ENCODE results near the gene VRTN. TPM values are rescaled to one million over a fixed set of nuclear protein-coding genes. Genes with fewer than 3 reads are reported as not detected.

VRTN gene
- total and polyA plus RNA-seq, 2 of the 13 experiments (the other 11 are each of a cell fraction or from before 2014, with no cell fraction given) = not detected

Other genes starting within 250 kb of the VRTN start
- gene VSX2, start 109.0 kb upstream of the VRTN start, total RNA-seq (2016; rRNA removed; fragmentation: Illumina TruSeq; extraction: Trizol) = not detected in 2 replicates
- gene VSX2, start 109.0 kb upstream of the VRTN start, polyA plus RNA-seq (2011; rRNA removed) = 0.03 and 0.05 TPM in 2 replicates
- 20.4 and 47.5 TPM in 2 replicates for gene ABCD4, start 45.5 kb upstream of the VRTN start, total RNA-seq (2016; rRNA removed; fragmentation: Illumina TruSeq; extraction: Trizol)
- gene ABCD4, start 45.5 kb upstream of the VRTN start, polyA plus RNA-seq (2011; rRNA removed) = 50.5 and 54.8 TPM in 2 replicates
- gene SYNDIG1L, start 77.7 kb downstream of the VRTN start, total RNA-seq (2016; rRNA removed; fragmentation: Illumina TruSeq; extraction: Trizol) = not detected in 2 replicates
- gene SYNDIG1L, start 77.7 kb downstream of the VRTN start, polyA plus RNA-seq (2011; rRNA removed) = 0.04 and 0.10 TPM in 2 replicates
- gene NPC2, start 144.8 kb downstream of the VRTN start, total RNA-seq (2016; rRNA removed; fragmentation: Illumina TruSeq; extraction: Trizol) = 108 and 164 TPM in 2 replicates
- gene NPC2, start 144.8 kb downstream of the VRTN start, polyA plus RNA-seq (2011; rRNA removed) = 132 and 136 TPM in 2 replicates
- gene ISCA2, start 145.3 kb downstream of the VRTN start, total RNA-seq (2016; rRNA removed; fragmentation: Illumina TruSeq; extraction: Trizol) = 43.4 and 53.0 TPM in 2 replicates
- gene ISCA2, start 145.3 kb downstream of the VRTN start, polyA plus RNA-seq (2011; rRNA removed) = 24.8 and 32.1 TPM in 2 replicates

Data from HepG2 (cell line).